Panc1 (cell line): Measurements from ENCODE around the gene C1orf56. TPM values are rescaled to one million over a fixed set of nuclear protein-coding genes. Genes with fewer than 3 reads are reported as not detected.

Experiments used
- ATAC-seq: fragments of 200-7000 bp; cut with Tn5 transposase; 2 replicates; pipeline ENCODE4 v1.9.1; 2020; ENCODE audit warnings: mild to moderate bottlenecking, moderate library complexity
- BruUV-seq: library from RNA; stranded (reverse); fragments of 400-500 nt; replicated peaks from 2 replicates; lab custom pipeline; 2021; lab: Mats Ljungman, UMichigan
- CTCF ChIA-PET: fragments of 300-600 bp; sonication (Branson Sonifier 250); formaldehyde crosslinking; loops from one replicate; lab custom pipeline; 2022; ENCODE audit warnings: antibody characterized with exemption; lab: Charles Lee
- POLR2A ChIA-PET: fragments of 300-600 bp; sonication (Branson Sonifier 250); formaldehyde crosslinking; loops from one replicate; lab custom pipeline; 2022; ENCODE audit warnings: antibody characterized with exemption; lab: Charles Lee
- DNase-seq: peaks from one replicate; pipeline ENCODE4 v3.0.0-alpha.2; 2010; ENCODE audit warnings: low read depth, low spot score
- H3K27ac ChIP-seq: 2 replicates; pipeline ENCODE4 v1.5.1; 2011; ENCODE audit warnings: mild to moderate bottlenecking, low read length, inconsistent platforms
- H3K27me3 ChIP-seq: fragments of 200-500 bp; sonication (Bioruptor generic); 2 replicates; pipeline ENCODE4 v1.6.0; 2014; ENCODE audit warnings: low read length, inconsistent platforms; ENCODE audit not compliant: control insufficient read depth, insufficient read depth
- H3K36me3 ChIP-seq: fragments of 200-500 bp; sonication (Bioruptor generic); 2 replicates; pipeline ENCODE4 v1.5.1; 2014; ENCODE audit warnings: inconsistent platforms, mild to moderate bottlenecking, low read length, moderate library complexity; ENCODE audit not compliant: control insufficient read depth, insufficient read depth
- H3K4me1 ChIP-seq: 2 replicates; pipeline ENCODE4 v1.5.1; 2011; ENCODE audit warnings: inconsistent platforms, mild to moderate bottlenecking, low read length, moderate library complexity; ENCODE audit not compliant: control insufficient read depth, insufficient read depth
- H3K4me3 ChIP-seq, 2 experiments: 2 replicates each; pipeline ENCODE4 v1.5.1; 2011 to 2012; ENCODE audit warnings: low read depth in 2 of 2, low read length in 2 of 2, mild to moderate bottlenecking in 2 of 2, inconsistent platforms in 1 of 2, moderate library complexity in 1 of 2
- H3K9me3 ChIP-seq: fragments of 200-500 bp; sonication (Bioruptor generic); 2 replicates; pipeline ENCODE4 v1.5.1; 2014; ENCODE audit warnings: low read depth, mild to moderate bottlenecking, inconsistent platforms, low read length, moderate library complexity; ENCODE audit not compliant: control insufficient read depth, insufficient read depth
- CTCF ChIP-seq: fragments of 450-650 bp; IDR thresholded peaks from 2 replicates; pipeline ENCODE4 v1.5.1; 2017; ENCODE audit warnings: mild to moderate bottlenecking
- POLR2AphosphoS5 ChIP-seq: IDR thresholded peaks from 2 replicates; pipeline ENCODE4 v1.6.1; 2012; ENCODE audit warnings: mild to moderate bottlenecking, low read depth, low read length, moderate library complexity
- REST ChIP-seq, 2 experiments: IDR thresholded peaks; 2 replicates each; pipeline ENCODE4 v1.6.1; 2011 to 2012; ENCODE audit warnings: low read depth in 2 of 2, control low read depth in 1 of 2, low read length in 1 of 2, mild to moderate bottlenecking in 1 of 2, moderate library complexity in 1 of 2; ENCODE audit not compliant: insufficient read depth in 1 of 2
- SIN3A ChIP-seq: IDR thresholded peaks from 2 replicates; pipeline ENCODE4 v1.6.1; 2012; ENCODE audit warnings: low read depth, mild to moderate bottlenecking, low read length, moderate library complexity, borderline replicate concordance; ENCODE audit not compliant: insufficient read depth
- TCF7L2 ChIP-seq: IDR thresholded peaks from 2 replicates; pipeline ENCODE4 v1.6.1; 2011; ENCODE audit warnings: mild to moderate bottlenecking, low read depth, low read length, inconsistent platforms
- in situ Hi-C: cut with HindIII; loops from 2 replicates; pipeline ENCODE4 v1.10.0; 2016; ENCODE audit warnings: low sequenced_read_pairs, low pct_unique_long_range_greater_than_20kb
- intact Hi-C: fragments of 100-400 bp; cut with micrococcal nuclease; formaldehyde crosslinking; loops from one replicate; pipeline ENCODE4 v1.10.0; 2022; ENCODE audit not compliant: unreplicated experiment
- total RNA-seq: library from RNA; stranded (reverse); gene quantifications from one replicate; pipeline ENCODE4 v1.2.1, GENCODE V29; 2021; ENCODE audit not compliant: unreplicated experiment

C1orf56 gene
- total RNA-seq, 1 experiment from 2014 or later, result 2.7 TPM

GRCh38 chr1:151065089-151065645 is 17.6 kb downstream of the C1orf56 start:
- no peaks in the 10 kb centered on the region for H3K9me3 ChIP-seq
- ChIA-PET CTCF (no interaction called here), POLR2A (no interaction called here)
- no TSS peak for BruUV-seq
- in situ Hi-C loops (no loop called here), intact Hi-C loops (no loop called here)
- no peak overlapping the region for H3K27ac ChIP-seq
- H3K27me3 ChIP-seq, result no peaks in the 10 kb centered on the region
- peaks cover 8% of the 10 kb centered on the region for H3K4me1 ChIP-seq
- ATAC-seq, result no peak
- TF ChIP-seq REST (IDR thresholded peaks at IDR 0.05; ENCODE audit: insufficient read depth in 1 of 2, low read depth in 2 of 2, low read length in 1 of 2), result no peak
- no peak for TF ChIP-seq CTCF
- no peak for TF ChIP-seq SIN3A
- TF ChIP-seq POLR2AphosphoS5, result no peak
- no peak for TF ChIP-seq TCF7L2
- no peak for DNase-seq
- H3K36me3 ChIP-seq, result no peaks in the 10 kb centered on the region
- no peak overlapping the region for H3K4me3 ChIP-seq

- ATAC-seq, result no peak
- Histone ChIP-seq H3K27ac (no peak overlapping the region), H3K4me3 (no peak overlapping the region), H3K9me3 (no peaks in the 10 kb centered on the region), H3K4me1 (peaks cover 13% of the 10 kb centered on the region), H3K27me3 (no peaks in the 10 kb centered on the region), H3K36me3 (peaks cover 2% of the 10 kb centered on the region; the same call in 1 of the 2 replicates)
- ChIA-PET POLR2A (interaction anchor here (0.6 kb wide), 1 partner anchor 71 kb away, joined by 6 read pairs; no protein-coding TSS in a partner anchor), CTCF (interaction anchor here (0.5 to 0.6 kb wide), 2 partner anchors 45 to 967 kb away, joined by 3 to 5 read pairs; no protein-coding TSS in a partner anchor)
- BruUV-seq, result no TSS peak
- no peak for DNase-seq
- intact Hi-C loops, result no loop called here
- in situ Hi-C loops, result no loop called here
- TF ChIP-seq SIN3A (no peak), TCF7L2 (no peak), CTCF (no peak), REST (IDR thresholded peaks at IDR 0.05; ENCODE audit: insufficient read depth in 1 of 2, low read depth in 2 of 2, low read length in 1 of 2) (no peak), POLR2AphosphoS5 (no peak)
These were observed 19.6 kb downstream of the C1orf56 start for GRCh38 chr1:151067185-151067584.
